Measurements from ENCODE around the gene NDUFS4. TPM values are rescaled to one million over a fixed set of nuclear protein-coding genes. Genes with fewer than 3 reads are reported as not detected.

NDUFS4 gene
- total RNA-seq, 1 donor, result 118 TPM

DNA sequence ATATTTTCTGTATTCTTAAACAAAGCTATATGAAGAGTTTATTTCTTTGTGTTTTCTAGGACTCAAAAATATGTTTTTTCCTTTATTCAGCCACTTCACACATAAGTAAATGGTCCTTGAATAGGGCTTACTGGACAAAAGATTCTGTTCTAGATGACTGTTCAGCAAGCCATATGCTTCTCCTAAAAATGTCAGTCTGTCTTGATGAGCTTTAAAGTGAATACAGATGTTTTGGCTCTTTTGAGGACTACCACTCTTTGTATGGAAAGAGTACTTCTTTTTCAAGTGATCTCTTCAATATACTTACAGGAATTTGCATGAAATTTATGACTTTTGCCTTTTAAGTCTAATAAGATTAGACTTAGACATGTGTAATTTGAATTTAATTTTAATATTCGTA is 8.4 kb downstream of the NDUFS4 start:
- DNase-seq (ENCODE audit: low read depth), result peak; percentile 61
- TF ChIP-seq, protein P1, sequence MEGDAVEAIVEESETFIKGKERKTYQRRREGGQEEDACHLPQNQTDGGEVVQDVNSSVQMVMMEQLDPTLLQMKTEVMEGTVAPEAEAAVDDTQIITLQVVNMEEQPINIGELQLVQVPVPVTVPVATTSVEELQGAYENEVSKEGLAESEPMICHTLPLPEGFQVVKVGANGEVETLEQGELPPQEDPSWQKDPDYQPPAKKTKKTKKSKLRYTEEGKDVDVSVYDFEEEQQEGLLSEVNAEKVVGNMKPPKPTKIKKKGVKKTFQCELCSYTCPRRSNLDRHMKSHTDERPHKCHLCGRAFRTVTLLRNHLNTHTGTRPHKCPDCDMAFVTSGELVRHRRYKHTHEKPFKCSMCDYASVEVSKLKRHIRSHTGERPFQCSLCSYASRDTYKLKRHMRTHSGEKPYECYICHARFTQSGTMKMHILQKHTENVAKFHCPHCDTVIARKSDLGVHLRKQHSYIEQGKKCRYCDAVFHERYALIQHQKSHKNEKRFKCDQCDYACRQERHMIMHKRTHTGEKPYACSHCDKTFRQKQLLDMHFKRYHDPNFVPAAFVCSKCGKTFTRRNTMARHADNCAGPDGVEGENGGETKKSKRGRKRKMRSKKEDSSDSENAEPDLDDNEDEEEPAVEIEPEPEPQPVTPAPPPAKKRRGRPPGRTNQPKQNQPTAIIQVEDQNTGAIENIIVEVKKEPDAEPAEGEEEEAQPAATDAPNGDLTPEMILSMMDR (IDR thresholded peaks at IDR 0.05; ENCODE audit: insufficient read depth, low read length), result no peak
- H3K4me3 ChIP-seq (ENCODE audit: low read depth, low read length), result no peak overlapping the region

DNA sequence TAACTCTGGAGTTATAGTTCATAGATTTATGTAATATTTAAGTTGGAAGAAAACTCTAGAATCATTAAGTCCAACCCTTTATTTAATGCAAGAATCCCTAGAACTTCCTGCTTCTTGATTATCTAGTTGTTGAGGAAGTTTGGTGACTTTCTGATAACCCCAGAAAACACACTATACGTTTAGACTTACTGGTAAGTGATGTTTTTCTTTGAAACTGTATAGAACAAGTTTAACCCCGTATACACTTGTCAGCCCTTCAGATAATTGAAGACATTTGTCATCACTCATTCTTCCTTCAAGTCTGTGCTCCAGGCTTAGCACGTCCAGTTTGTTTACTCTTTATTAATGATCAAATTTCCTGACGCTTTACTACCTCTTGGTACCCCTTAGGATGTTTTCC is 9.0 kb downstream of the NDUFS4 start:
- DNase-seq (ENCODE audit: low read depth), result no peak
- TF ChIP-seq, protein P1 (IDR thresholded peaks at IDR 0.05; ENCODE audit: insufficient read depth, low read length), result no peak
- H3K4me3 ChIP-seq (ENCODE audit: low read depth, low read length), result no peak overlapping the region

DNA sequence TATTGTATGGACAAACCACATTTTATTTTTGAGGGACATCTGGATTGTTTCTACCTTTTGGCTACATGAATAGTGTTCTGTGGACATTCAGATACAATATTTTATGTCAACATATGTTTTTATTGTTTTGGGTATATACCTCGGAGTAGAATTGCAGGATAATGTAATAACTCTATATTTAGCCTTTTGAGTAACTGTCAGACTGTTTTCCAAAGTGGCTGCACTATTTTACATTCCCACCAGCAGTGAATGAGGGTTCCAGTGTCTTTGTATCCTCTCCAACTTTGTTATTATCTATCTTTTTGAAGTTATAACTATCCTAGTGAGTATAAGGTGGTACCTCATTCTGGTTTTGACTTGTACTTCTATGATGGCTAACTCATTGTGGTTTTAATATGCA is 11.0 kb downstream of the NDUFS4 start:
- TF ChIP-seq, protein P1 (IDR thresholded peaks at IDR 0.05; ENCODE audit: insufficient read depth, low read length), result no peak
- DNase-seq (ENCODE audit: low read depth), result no peak
- H3K4me3 ChIP-seq (ENCODE audit: low read depth, low read length), result no peak overlapping the region

DNA sequence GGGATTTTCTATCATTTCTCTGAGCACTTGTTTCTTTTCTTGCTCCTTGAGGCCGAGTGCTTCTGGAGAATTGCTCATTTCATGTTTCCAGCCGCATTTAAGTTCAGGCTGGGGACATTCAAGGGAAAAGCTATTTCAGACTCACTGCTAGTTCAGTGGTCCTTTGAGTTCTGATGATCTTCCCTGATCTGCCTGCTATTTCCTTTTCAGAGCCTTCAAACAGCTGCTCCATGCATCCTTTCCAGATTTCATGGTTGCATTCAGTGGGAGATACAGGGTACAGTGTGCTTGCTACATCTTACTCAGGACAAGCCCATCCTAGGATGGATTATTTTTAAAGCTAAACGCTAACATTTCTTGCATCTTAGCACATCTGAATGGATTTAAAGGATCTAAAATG is 14.7 kb downstream of the NDUFS4 start:
- TF ChIP-seq, protein P1 (IDR thresholded peaks at IDR 0.05; ENCODE audit: insufficient read depth, low read length), result no peak
- DNase-seq (ENCODE audit: low read depth), result no peak
- H3K4me3 ChIP-seq (ENCODE audit: low read depth, low read length), result no peak overlapping the region

DNA sequence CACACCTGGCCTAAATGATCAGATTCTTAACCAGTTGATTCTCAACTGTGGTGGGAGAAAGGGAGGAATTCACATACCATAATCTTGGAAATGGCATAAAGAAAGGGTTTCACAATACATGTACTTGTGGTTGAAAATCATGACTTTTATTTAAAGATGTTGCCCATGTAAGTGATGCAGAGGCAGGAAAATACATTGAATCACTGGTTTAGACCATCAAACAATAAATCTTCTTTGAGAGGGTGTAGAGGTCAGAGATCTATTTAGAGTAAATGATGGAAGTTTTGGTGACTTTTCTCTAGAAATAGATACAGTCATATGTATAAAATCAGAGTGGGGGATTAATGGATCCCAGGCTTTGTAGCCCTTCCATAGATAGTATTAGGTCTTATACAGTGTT is 15.4 kb downstream of the NDUFS4 start:
- TF ChIP-seq, protein P1 (IDR thresholded peaks at IDR 0.05; ENCODE audit: insufficient read depth, low read length), result no peak
- no peak for DNase-seq (ENCODE audit: low read depth)
- H3K4me3 ChIP-seq (ENCODE audit: low read depth, low read length), result no peak overlapping the region

DNA sequence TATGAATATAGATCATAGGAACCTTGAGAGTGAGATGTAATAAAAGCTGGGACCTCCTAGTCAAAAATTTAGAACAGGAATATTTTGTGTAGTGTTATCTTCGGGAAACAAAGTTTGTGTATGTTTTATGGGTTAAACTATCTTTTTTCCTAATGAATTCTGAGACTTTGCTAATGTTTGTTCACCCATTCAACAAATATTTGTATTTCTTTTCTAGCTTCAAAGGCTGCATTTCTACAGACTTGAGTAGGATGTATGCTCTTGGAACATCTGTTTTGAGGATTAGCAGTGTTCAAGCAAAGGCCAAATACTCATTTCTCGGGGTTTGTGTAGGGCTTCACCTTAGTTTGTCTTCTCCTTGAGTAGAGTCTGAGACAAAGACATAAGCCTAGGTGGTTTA is 16.2 kb downstream of the NDUFS4 start:
- no peak for DNase-seq (ENCODE audit: low read depth)
- H3K4me3 ChIP-seq (ENCODE audit: low read depth, low read length), result no peak overlapping the region
- TF ChIP-seq, protein P1 (IDR thresholded peaks at IDR 0.05; ENCODE audit: insufficient read depth, low read length), result no peak

DNA sequence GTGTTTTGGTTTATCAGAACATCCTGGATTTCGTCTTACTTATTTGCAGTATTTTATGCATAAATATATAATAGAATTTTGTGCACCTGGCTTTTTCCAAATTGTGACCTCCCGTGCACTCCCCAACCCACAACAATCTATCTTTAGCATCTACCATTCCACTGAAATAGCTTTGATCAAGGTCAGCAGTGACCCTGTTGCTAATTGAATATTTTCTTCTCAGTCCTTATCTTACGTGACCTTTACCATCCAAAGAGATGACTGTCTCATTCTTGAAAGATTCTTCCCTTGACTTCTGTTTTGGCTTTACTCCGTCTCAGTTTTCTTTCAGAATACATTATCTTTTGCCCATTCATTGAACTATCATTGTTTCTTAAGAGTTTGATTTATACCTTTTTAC is 18.4 kb downstream of the NDUFS4 start:
- TF ChIP-seq, protein P1 (IDR thresholded peaks at IDR 0.05; ENCODE audit: insufficient read depth, low read length), result no peak
- no peak overlapping the region for H3K4me3 ChIP-seq (ENCODE audit: low read depth, low read length)
- no peak for DNase-seq (ENCODE audit: low read depth)

Data from fibroblast of the aortic adventitia (primary cell).